ENCODE measurements around the gene CARS2. TPM values are rescaled to one million over a fixed set of nuclear protein-coding genes. Genes with fewer than 3 reads are reported as not detected.

The CARS2 gene
- total and polyA plus RNA-seq, 2 of the 8 experiments (the other 6 are each of a cell fraction or from before 2014, with no cell fraction given) = 47.7 to 55.9 TPM

DNA sequence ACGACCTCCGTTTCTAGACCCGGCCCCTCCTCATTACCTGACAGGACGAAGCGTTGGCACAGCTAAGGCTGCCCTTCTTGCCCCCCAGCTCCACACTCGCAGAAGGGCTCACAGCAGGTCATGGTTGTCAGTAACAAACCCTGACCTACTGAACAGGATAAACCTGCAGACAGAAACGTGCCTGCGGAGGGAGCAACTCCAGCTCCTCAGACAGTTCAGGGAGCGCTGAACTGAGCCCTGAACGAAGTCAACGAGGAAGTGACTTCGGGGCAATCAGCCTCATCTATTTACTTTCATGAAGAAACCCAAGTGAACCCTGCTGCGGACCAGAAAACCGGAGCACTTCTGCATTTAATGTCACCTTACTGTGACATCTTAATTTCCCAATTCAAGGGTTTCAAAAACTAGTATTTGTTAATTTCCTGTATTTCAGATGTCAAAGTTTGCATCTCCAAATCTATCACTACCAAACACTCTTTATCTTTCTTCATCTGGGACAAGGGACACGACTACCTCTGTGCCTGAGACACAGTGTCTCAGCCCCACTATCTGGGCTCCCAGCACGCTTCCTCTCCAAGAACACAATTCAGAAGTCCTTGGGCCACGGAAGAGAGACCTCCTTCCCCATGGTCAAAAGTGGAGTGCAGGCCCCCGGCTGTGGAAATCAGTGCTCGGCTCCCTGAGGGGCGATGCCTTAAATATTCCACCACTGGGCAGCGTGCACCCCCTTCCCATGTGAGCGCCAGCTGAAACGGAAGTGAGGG lies 40.2 kb downstream of the CARS2 start:
- DNase-seq (ENCODE audit: low read depth in 1 of 2, low spot score in 2 of 2) (no peak), FAIRE-seq (no peak)
- Histone ChIP-seq H4K20me1 (replicated peaks in 1 of 2; ENCODE audit: control insufficient read depth in 1 of 2, insufficient read depth in 2 of 2, low read length in 2 of 2) (no peaks in the 10 kb centered on the region), H3K36me3 (ENCODE audit: control insufficient read depth in 2 of 4, insufficient read depth in 4 of 4, low read length in 3 of 4) (peaks cover 0 to 53% (median 27%) of the 10 kb centered on the region in 4 experiments; a peak in 5 of 8 replicates), H3K4me1 (replicated peaks in 1 of 4; ENCODE audit: control insufficient read depth in 3 of 4, insufficient read depth in 4 of 4, low read length in 3 of 4) (no peaks in the 10 kb centered on the region; a peak in 1 of 7 replicates), H3K4me2 (ENCODE audit: insufficient read depth in 1 of 2, low read depth in 2 of 2, low read length in 2 of 2) (no peak overlapping the region), H2BK12ac (ENCODE audit: low read depth, low read length) (no peak overlapping the region), H4K5ac (ENCODE audit: insufficient read length, low read depth, low read length) (no peak overlapping the region), H3K4me3 (ENCODE audit: extremely low read depth in 1 of 4, insufficient read depth in 2 of 4, low read depth in 3 of 4, low read length in 4 of 4) (no peak overlapping the region), H3K56ac (replicated peaks; ENCODE audit: insufficient read length, low read depth, low read length) (no peak overlapping the region), H3K23ac (ENCODE audit: insufficient read length) (no peak overlapping the region), H2BK15ac (ENCODE audit: low read length) (no peak overlapping the region), H3K27me3 (replicated peaks in 1 of 4; ENCODE audit: control insufficient read depth in 3 of 4, extremely low read depth in 1 of 4, insufficient read depth in 3 of 4, low read length in 3 of 4) (no peaks in the 10 kb centered on the region), H3K23me2 (ENCODE audit: low read depth, low read length) (no peaks in the 10 kb centered on the region), H3K27ac (ENCODE audit: low read depth, low read length) (no peak overlapping the region), H4K8ac (ENCODE audit: extremely low read depth, insufficient read depth, low read length) (no peak overlapping the region), H3K4ac (replicated peaks; ENCODE audit: insufficient read length, low read depth, low read length) (no peak overlapping the region), H2AFZ (ENCODE audit: low read length) (no peak overlapping the region), H3K9ac (replicated peaks in 1 of 4; ENCODE audit: extremely low read depth in 1 of 4, low read depth in 3 of 4, low read length in 3 of 4) (no peak overlapping the region; a peak in 1 of 7 replicates), H3K18ac (ENCODE audit: extremely low read depth, low read length) (no peak overlapping the region), H3K9me3 (ENCODE audit: insufficient read depth in 2 of 2, low read depth in 1 of 2, low read length in 1 of 2) (peaks cover 21 to 22% of the 10 kb centered on the region in 2 experiments), H3K79me2 (ENCODE audit: control insufficient read depth in 1 of 2, insufficient read depth in 2 of 2, low read length in 2 of 2) (no peaks in the 10 kb centered on the region), H2AK5ac (ENCODE audit: low read depth, low read length) (no peak overlapping the region), H2BK20ac (ENCODE audit: low read length) (no peak overlapping the region), H3K14ac (ENCODE audit: insufficient read length) (no peak overlapping the region), H4K91ac (replicated peaks; ENCODE audit: insufficient read length, low read length) (no peak overlapping the region), H2BK5ac (ENCODE audit: low read depth, low read length) (no peak overlapping the region), H2BK120ac (replicated peaks; ENCODE audit: low read depth, low read length) (no peak overlapping the region), H3K79me1 (ENCODE audit: low read depth, low read length) (no peaks in the 10 kb centered on the region)
- ChIA-PET CTCF (ENCODE audit: partially characterized antibody) (interaction anchor here (0.6 to 2.9 kb wide), 6 partner anchors 10 to 37 kb away, joined by 3 to 8 read pairs (median 3); no protein-coding TSS in a partner anchor), POLR2A (ENCODE audit: partially characterized antibody) (interaction anchor here (0.9 kb wide), 1 partner anchor 21 kb away, joined by 3 read pairs; no protein-coding TSS in a partner anchor)
- no peak for TF ChIP-seq FOSL1 (IDR thresholded peaks at IDR 0.05; ENCODE audit: insufficient read depth, low read depth, low read length)
- WGBS, 2 experiments (ENCODE audit: extremely low coverage in 1 of 2, insufficient coverage in 1 of 2, insufficient read length in 1 of 2, insufficient replicate concordance in 2 of 2, low coverage in 1 of 2, low lambda C conversion rate in 2 of 2, missing lambda C conversion rate in 1 of 2) = 91% methylated on average over 23 of the region's 23 CpGs; no CpG with 5 or more reads in 1 of the 2 experiments

Data from H1 (cell line).